ENCODE measurements around the gene ALG5.

ALG5 gene

DNA sequence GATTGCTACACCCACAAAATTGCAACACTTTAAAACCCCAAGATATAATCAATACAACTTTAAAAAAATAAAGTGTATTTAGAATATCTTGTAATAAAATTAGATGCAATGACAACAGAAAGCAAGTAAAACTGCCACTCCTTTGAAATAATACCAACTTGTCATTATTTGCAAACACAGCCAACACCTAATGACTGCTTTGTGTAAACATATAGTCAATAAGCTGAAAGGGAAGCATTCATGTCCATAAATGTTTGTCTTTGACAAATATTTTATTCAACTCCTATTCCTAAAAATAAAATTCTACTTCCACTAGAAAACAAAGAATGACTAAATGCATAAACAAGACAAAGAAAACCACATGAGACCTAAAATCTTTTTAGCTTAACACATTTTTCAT is 85.7 kb downstream of the ALG5 start:
- DNase-seq, result no peak

DNA sequence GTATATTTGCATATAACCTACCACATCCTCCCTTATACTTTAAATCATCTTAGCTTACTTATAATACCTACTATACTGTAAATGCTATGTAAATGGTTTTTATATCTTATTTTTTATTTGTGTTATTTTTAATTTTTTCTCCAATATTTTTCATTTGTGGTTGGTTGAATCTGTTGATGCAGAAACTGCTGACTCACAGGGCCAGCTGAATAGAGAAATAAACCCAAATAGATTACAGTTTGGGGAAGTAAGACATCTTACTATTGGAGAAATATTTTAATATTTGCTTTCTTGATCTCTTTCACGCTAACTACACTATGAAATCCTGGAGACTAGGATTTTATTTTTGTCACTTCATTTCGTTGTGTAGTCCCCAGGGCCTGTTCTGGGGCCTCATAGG is 86.2 kb downstream of the ALG5 start:
- DNase-seq, result no peak

DNA sequence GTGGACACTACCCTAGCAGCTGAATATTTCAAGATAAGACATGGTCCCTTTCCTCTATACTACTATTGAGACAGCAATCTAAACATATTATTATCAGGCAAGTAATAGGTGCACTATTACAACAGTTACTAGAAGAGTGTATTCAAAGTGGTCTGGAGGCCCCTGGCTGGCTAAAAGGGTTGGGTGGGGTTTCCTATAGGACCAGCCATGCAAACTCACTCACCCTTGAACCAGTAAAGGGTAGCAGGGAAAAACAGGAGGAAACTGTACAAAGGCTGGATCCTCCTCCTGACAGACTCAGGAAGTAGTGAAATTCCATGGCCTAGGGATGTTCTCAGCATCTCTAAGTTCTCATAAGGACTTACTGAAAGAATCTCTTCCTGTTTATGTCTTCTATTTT is 86.8 kb downstream of the ALG5 start:
- no peak for DNase-seq

DNA sequence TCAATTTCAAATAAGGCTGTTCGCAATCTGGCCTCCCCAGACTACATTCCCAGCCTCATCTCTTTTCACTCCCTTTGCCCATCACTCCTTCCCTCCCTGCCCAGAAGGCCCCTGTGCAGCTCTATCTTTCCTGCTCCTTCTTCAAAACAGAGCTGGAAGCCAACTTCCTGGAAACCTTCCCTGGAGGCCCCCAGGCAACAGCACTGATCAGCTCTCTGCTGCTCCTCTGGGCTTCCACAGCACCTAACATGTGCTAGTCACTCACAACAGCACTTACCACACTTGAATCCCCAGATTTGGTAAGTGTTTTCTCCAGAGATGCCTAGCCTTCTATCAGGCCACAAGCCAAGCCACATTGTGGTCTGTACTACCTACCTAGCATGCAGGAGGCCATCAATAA is 88.6 kb downstream of the ALG5 start:
- no peak for DNase-seq

DNA sequence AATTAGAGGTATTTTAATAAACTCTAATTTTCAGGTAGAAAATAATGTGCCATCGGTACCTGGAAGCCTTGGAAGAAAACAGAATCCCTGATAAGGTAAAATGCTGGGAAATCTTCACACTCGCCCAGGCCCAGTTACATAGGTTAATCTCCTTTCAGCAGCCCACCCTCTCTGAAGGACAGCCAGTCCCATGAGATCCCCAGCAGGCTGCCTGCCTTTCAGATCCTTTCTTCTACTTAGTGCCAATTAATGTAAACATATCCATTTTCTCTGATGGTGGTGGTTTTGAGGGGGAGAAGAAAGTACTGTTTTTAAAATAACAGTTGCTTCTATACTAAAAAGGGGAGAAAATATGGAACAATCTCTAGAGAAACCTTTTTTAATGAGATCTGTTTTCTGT is 91.3 kb downstream of the ALG5 start:
- peak; percentile 51 for DNase-seq

DNA sequence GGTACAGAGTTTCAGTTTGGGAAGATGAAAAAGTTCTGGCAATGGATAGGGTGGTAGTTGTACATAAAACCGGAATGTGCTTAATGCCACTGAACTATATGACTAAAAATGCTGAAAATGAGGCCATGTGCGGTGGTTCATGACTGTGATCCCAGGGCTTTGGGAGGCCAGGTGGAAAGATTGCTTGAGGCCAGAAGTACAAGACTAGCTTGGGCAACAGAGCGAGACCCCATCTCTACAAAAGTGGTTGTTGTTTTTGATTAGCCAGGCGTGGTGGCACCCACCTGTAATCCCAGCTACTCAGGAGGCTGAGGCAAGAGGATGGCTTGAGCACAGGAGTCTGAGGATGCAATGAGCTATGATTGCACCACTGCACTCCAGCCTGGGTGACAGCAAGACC is 91.9 kb downstream of the ALG5 start:
- DNase-seq, result no peak

DNA sequence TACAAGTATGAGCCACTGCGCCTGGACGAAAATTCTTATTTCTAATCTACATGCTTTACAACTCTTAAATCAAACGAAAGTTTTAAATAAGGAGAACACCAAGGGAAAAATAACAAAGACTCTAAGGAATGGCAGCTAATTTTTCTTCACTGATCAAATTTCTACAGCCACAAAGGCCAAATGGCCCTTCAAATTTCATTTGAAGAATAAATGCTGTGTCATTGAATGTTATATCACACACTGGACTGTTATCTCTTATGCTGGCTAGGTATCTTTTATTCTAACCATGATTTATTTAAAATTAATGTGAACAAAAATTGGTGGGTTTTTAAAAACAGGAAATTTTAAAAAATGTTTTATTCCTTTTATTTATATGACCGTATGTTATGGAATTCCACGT is 93.2 kb downstream of the ALG5 start:
- DNase-seq, result no peak

DNA sequence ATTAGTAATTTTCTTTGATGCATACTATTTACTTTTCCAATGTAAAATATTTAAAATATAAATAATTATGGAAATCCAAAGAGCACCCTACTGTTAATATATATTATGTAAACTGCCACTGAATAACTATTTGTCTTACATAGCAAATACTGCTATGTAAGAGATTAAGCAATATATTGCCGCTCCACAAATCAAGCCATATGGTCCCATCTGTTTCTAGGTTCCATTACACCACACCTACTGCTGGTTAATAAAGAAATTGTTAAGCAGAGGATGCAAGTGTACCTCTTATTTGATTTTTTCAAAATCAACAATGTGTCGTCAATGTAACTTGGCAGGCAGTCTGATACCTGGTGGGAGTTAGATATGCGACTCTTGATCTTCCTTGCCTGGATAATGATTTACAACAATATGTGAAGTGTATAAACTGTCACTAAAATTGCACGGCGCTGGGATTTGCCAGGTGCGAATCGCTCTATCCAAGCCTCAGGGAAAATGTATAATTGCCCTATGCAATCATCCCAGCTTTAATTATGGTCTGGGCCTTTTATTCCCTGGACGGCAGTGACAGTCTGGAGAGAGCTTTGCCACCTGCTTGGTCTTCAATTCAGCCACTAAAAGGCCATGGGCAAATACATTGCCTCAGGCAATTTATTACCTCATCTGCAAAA is 95.1 kb downstream of the ALG5 start:
- DNase-seq, result peak; percentile 92
